ENCODE data around the gene ELMO1.

Gene ELMO1

GRCh38 chr7:37341033-37341630, 107.5 kb downstream of the ELMO1 start:
- no peak for DNase-seq

GRCh38 chr7:37338966-37339365, 109.7 kb downstream of the ELMO1 start:
- DNase-seq, result no peak

DNA sequence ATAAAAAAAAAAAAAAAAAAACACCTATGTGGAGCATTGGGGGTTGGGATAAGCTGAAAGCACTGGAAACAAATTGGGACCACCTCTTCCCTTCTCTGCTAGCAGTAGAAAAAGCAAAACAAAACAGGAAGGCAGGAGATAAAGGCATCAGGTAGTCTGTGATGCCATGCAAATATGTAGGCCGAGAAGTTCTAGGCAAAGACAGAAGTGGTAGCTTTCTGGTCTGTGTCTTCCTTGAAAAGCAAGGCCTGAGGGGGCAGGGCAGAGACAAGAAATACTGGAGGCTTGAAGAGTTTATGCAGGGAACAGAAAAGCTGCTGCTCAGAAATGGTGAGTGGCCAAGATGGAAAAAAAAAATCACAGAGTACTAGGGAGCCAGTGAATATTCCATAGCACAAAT, 111.1 kb downstream of the ELMO1 start:
- no peak for DNase-seq

GRCh38 chr7:37336259-37336658, 112.4 kb downstream of the ELMO1 start:
- no peak for DNase-seq

GRCh38 chr7:37333075-37333474, 115.6 kb downstream of the ELMO1 start:
- no peak for DNase-seq

DNA sequence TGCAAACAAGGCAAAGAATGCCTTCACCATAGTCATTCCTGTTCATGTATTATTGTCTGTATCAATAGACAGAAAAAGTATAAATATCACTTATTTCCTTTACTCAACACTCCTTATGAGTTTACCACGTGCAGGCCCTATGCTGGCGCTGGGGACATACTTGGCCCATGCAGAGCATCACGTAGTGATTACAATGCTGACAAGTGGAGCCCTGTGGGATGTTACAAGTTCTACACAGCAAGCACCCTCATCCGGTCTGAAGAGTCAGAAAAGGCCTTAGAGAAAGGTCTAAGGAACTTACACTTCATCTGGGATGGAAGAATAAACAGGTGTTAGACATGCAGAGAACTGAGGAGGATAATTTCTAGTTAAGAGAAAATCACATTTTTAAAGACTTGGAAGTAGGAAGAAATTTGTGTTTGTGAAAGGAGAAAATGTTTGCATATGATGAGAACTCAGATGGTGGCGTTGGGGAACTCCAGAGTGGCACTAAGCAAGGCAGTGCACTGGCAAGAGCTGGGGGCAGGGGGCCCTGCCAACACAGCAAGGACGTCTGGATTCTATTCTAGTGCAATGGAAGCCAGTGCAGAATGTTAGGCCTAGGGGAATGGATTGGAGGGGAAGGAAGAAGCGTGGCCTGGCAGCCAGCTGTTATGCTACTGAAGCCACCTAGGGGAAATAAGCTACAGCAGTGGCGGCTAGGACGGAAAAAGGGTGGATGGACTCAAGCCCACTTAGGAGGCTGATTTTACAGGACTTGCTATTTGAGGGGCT, 116.2 kb downstream of the ELMO1 start:
- DNase-seq, result no peak

DNA sequence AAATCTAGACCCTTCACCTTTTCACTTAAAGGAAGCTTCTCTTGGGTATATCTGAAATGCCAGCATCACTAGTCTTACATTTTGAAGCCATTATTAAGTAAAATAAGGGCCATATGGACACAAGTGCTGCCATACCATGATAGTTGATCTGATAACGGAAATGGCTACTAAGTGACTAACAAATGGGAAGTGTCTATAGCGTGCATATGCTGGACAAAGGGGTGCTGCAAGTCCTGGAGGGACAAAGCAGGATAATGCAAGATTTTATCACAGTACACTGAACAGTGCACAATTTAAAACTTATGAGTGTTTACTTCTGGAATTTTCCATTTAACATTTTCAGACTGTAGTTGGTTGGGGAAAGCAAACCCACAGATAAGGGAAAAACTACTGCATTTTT, 117.9 kb downstream of the ELMO1 start:
- no peak for DNase-seq

- no peak for DNase-seq
These were observed 118.7 kb downstream of the ELMO1 start for GRCh38 chr7:37329940-37330339.

DNA sequence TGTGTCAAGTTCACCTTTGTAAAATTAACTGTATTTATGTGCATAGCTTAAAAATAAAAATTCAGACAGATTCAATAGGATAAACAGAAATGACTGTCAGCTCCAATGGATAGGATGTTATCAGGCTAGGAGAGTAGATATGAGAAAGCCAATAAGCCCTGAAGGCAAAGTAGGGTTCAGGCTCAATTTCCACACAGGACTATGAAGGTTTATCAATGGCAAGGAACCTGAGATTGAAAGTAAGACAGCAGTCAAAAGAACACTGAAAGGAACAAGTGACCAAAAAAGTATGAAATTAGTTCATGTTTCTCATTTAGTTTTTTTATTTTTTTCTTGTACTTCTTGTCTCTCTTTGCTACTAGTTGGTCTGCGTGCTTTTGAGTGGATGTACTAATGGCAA, 121.4 kb downstream of the ELMO1 start:
- no peak for DNase-seq

DNA sequence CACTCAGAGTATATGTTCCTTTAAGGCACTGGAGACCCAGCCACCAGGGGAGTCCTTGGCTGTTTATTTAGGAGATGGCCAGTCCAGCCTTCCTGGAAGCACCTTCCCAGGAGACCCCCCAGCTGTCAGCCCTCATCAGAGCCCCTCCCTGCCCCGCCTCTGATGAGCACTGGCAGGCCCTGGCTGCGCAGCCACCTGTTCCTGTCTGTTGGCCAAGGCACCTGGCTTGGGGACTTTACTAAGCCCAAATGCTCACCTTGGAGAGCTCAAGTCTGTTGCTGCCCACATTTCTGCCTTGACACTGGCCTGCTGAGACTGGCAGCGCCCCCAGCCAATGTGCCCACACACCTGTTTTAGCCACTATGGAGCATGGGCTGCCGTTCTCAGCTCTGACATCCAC, 124.7 kb downstream of the ELMO1 start:
- DNase-seq, result no peak

DNA sequence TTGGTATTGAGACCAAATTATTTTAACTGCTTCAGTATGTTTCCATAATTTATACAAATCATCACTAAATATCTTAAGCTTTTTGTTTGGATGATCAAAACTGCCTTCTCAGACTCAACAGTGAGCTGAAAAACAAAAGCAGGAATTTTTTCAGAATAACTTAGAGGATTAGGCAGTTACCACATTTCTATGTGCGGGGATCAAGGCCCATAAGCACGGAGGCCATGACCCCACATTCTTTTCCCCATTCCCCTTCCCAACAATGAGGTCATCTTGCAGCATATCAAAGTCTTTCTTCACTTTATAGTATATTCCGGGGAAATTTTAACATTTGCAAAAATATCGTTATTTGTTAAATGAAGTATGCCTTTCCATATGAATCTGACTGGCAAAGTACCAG, 125.8 kb downstream of the ELMO1 start:
- DNase-seq, result no peak

- DNase-seq, result no peak
These were observed 127.7 kb downstream of the ELMO1 start for GRCh38 chr7:37320848-37321468.

GRCh38 chr7:37320140-37320847, 128.4 kb downstream of the ELMO1 start:
- DNase-seq, result no peak

DNA sequence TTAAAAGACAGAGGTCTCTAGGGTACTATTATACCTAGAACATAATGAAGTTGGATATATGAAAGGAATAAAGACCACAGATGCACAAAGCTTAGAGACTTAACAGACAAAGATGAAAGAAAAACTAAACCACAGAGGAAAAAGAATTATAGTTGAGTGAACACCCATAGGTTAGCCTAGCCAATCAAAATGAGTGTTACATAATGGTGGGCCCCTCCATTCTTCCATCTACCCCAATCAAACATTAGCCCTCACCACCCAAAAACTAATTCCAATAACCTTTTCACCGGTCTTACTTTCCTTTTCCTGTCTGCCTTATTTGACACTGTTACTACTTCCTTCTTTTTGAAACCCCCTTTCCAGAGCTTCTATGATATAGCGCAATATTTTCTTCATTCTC, 130.1 kb downstream of the ELMO1 start:
- no peak for DNase-seq

DNA sequence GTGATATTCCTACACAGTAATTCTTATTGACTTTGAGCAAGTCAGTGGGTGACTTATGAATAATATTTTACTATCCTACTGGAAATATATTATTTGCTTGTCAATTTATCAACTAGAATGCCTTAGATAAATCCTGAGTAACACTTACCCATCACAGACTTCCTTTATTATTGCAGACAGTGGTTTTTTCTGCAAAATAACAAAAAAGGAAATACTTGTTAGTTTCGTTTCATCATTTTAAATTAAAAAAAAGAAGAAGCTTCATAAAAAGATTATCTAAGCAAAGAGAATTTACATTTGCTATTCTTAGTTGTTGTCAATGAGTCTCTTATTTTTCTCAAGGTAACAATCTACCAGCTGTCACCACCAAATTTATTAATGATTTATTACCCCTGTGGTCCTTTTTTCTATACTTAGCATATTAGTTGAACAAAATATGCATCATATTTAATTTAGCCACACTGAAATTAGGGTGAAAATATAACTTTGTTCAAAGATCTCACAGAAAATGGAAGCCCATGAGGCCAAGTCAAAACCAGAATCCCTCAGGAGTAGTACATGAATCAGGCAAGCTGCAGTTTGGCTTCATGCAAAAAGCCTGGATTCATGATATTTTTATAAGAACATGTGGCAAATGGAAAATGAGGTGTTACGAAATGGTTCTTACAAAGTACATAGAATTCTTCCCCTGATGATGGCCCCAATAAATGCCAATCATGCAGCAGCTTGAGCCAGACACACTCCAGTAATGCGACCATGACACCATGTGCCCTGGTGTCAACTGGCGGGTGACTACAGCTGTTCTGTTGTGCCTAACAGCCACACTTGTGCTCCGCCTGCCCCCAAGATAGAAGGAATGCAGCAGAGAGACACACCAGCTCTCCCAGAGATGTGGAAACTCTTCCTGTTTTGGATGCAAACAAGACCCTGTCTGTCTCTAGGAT, 132.6 kb downstream of the ELMO1 start:
- DNase-seq, result no peak

- DNase-seq, result no peak
These were observed 136.1 kb downstream of the ELMO1 start for GRCh38 chr7:37312608-37313007.

DNA sequence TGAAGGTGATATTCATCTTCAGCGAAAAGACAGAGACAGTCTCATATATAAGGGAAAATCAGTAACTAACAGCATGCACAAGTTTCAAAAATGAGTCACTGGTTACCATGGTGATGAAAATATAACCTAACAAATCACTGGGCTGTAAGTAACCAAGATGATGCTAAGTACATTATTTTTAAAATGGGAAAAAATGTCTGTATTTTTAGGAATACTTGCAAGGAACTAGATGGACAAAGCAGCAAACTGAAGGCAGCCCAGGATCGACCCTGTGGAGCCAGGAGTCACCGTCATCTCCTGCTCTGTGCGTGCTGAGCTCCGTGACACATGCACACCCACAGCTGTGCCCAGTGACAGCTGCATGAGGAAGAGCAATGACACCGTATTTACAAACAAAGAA, 137.3 kb downstream of the ELMO1 start:
- no peak for DNase-seq

DNA sequence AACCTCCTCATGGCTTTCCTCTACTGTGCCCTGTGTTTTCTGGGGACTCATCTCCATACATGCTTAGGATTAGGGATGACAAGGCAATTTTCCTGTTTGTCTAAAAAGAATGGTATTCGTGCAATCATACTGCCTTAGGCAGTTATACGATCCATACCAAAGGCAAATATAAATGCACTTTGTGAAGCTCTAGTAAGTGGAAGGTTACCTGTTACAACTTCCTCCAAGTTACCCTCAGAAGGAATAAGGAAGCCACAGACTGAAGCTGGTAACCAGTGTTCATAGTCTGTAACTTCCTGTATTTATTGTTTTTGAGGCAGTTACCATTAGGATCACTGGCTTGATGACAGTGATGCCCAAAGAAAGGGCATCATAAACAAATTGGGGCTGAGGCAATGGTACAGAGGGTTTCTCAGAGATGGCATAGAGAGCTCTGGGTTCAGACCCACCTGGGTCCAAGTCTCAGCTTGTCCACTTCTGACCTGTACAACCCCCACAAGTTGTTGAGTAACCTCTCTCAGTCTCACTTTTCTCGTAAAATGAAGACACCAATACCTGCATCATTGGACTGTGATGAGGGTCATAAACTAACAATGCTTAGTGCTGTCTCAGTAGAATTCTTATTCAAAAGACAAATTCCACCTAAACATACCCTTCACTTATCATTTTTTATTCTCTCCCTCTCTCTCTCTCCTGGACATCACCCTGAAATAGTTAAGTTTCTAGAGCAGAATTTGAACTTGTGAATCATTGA, 138.2 kb downstream of the ELMO1 start:
- no peak for DNase-seq

- no peak for DNase-seq
These were observed 139.2 kb downstream of the ELMO1 start for GRCh38 chr7:37309493-37309892.

DNA sequence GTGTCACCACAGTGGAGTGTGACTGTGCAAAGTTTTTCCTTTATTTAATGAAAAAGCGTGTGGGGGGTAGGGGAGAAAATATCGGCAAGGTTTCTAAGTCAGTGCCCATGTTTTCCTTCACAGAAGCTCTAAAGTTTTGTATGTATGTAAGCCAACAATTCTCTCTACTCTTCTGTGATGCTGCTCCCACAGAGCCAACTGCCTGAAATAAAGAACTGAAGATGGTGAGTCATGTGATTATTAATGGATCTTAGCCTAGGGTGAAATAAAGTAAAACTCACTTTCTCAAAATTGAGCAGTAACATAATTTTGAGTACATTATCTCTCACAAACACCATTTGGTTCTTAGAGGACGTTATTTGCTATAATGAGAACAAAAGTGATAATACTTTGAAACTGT, 143.7 kb downstream of the ELMO1 start:
- no peak for DNase-seq

GRCh38 chr7:37297546-37297945, 151.1 kb downstream of the ELMO1 start:
- DNase-seq, result no peak

- no peak for DNase-seq
These were observed 153.3 kb downstream of the ELMO1 start for GRCh38 chr7:37295401-37295800.
